ENCODE measurements around the gene EGFL7.

DNA sequence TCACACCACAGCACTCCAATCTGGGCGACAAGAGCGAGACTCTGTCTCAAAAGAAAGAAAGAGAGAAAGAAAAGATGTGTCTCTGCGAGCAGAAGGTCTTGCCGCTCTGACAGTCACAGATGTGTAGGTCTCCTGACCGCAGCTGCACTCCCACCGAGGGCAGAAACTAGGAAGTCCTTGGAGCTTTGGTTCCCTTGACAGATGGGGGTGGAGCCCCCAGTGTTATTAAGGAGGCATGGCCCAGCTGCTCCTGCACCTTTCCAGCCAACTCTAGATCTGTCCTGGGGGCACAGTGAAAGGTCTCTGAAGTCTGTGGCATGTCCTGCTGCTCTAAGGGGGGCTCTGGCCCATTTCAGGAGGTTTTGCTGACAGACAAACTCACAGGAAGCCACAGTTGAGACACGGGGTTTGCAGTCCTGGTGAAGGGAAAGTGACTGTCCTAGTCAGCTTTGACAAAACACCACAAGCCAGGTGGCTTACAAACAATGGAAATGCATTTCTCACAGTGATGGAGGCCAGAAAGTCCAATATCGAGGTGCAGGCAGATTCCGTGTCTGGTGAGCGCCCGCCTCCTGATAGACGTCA is 40.7 kb downstream of the EGFL7 start:
- TF ChIP-seq, protein P1, sequence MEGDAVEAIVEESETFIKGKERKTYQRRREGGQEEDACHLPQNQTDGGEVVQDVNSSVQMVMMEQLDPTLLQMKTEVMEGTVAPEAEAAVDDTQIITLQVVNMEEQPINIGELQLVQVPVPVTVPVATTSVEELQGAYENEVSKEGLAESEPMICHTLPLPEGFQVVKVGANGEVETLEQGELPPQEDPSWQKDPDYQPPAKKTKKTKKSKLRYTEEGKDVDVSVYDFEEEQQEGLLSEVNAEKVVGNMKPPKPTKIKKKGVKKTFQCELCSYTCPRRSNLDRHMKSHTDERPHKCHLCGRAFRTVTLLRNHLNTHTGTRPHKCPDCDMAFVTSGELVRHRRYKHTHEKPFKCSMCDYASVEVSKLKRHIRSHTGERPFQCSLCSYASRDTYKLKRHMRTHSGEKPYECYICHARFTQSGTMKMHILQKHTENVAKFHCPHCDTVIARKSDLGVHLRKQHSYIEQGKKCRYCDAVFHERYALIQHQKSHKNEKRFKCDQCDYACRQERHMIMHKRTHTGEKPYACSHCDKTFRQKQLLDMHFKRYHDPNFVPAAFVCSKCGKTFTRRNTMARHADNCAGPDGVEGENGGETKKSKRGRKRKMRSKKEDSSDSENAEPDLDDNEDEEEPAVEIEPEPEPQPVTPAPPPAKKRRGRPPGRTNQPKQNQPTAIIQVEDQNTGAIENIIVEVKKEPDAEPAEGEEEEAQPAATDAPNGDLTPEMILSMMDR (IDR thresholded peaks at IDR 0.05; ENCODE audit: low read depth, low read length, missing input control), result no peak
- TF ChIP-seq, protein P2, sequence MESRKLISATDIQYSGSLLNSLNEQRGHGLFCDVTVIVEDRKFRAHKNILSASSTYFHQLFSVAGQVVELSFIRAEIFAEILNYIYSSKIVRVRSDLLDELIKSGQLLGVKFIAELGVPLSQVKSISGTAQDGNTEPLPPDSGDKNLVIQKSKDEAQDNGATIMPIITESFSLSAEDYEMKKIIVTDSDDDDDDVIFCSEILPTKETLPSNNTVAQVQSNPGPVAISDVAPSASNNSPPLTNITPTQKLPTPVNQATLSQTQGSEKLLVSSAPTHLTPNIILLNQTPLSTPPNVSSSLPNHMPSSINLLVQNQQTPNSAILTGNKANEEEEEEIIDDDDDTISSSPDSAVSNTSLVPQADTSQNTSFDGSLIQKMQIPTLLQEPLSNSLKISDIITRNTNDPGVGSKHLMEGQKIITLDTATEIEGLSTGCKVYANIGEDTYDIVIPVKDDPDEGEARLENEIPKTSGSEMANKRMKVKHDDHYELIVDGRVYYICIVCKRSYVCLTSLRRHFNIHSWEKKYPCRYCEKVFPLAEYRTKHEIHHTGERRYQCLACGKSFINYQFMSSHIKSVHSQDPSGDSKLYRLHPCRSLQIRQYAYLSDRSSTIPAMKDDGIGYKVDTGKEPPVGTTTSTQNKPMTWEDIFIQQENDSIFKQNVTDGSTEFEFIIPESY (IDR thresholded peaks at IDR 0.05), result no peak
